Measurements from ENCODE around the gene MDP1. TPM values are rescaled to one million over a fixed set of nuclear protein-coding genes. Genes with fewer than 3 reads are reported as not detected.
A peak's percentile ranks its signal among the peaks of the same experiment; 100 is the strongest.

MDP1 gene
- total and polyA plus RNA-seq, 2 experiments from 2014 or later = 9.8 to 31.1 TPM

GRCh38 chr14:24171422-24172260 is 44.2 kb downstream of the MDP1 start, which contains the start of gene REC8:
REC8 (plus strand) TSS chr14:24172080; CDS start chr14:24172553, 473 bp downstream.
- TF ChIP-seq ZNF331 (CRISPR knock-in tag; IDR thresholded peaks at IDR 0.05; ENCODE audit: low read depth) (no peak), ETS1 (IDR thresholded peaks at IDR 0.05) (peak; percentile 10; the same call in 1 of the 2 replicates), POLR2AphosphoS5 (IDR thresholded peaks at IDR 0.05; ENCODE audit: low read depth) (peak; percentile 49; the same call in 1 of the 2 replicates)
- H3K36me3 Mint-ChIP-seq (ENCODE audit: low read depth) = peaks cover 11% of the 10 kb centered on the region; the same call in 2 of the 3 replicates
- DNase-seq (ENCODE audit: low spot score) (peak; percentile 100), ATAC-seq (peak; percentile 92)
- Histone ChIP-seq H3K79me2 (replicated peaks; ENCODE audit: insufficient read depth) (no peaks in the 10 kb centered on the region), H4K20me1 (replicated peaks; ENCODE audit: insufficient read depth) (no peaks in the 10 kb centered on the region; the same call in 1 of the 2 replicates), H3F3A (replicated peaks; ENCODE audit: low read depth) (peaks cover 7% of the 10 kb centered on the region; the same call in 1 of the 2 replicates), H2AFZ (peak within 1 kb of the TSS; percentile 99), H3K36me3 (ENCODE audit: insufficient read depth) (no peaks in the 10 kb centered on the region), H3K4me3 (peak within 1 kb of the TSS; percentile 81), H3K27ac (ENCODE audit: low read depth) (peak within 1 kb of the TSS; percentile 43; the same call in 1 of the 2 replicates), H3K4me2 (peak within 1 kb of the TSS; percentile 100), H3K9me2 (ENCODE audit: insufficient read depth) (no peaks in the 10 kb centered on the region), H3K4me1 (ENCODE audit: insufficient read depth) (0 out of 2 replicates have a peak, but pooled peaks cover 3% of the 10 kb centered on the region), H3K27me3 (ENCODE audit: insufficient read depth) (no peaks in the 10 kb centered on the region)
- H3K27me3 Mint-ChIP-seq (ENCODE audit: insufficient read depth, low read depth, poor library complexity) = peaks cover 19% of the 10 kb centered on the region
- H3K9me3 Mint-ChIP-seq = no peaks in the 10 kb centered on the region
- peak within 1 kb of the TSS; percentile 82 for H3K27ac Mint-ChIP-seq
- peak within 1 kb of the TSS; percentile 87 for H3K4me3 Mint-ChIP-seq
- H3K4me1 Mint-ChIP-seq = peaks cover 4% of the 10 kb centered on the region; the same call in 1 of the 3 replicates

- no peaks in the 10 kb centered on the region for H4K20me1 ChIP-seq (replicated peaks; ENCODE audit: insufficient read depth)
- H3K4me2 ChIP-seq = no peak overlapping the region
- no peak for TF ChIP-seq POLR2AphosphoS5 (IDR thresholded peaks at IDR 0.05; ENCODE audit: low read depth)
- H3K4me3 Mint-ChIP-seq = no peak overlapping the region
- no peak overlapping the region for H3K27ac ChIP-seq (ENCODE audit: low read depth)
- no peak for ATAC-seq
- no peak overlapping the region for H3K27ac Mint-ChIP-seq
- H3K9me3 Mint-ChIP-seq = no peaks in the 10 kb centered on the region
- no peak for DNase-seq (ENCODE audit: low spot score)
- H3K79me2 ChIP-seq (replicated peaks; ENCODE audit: insufficient read depth) = no peaks in the 10 kb centered on the region
- no peak overlapping the region for H3K4me3 ChIP-seq
- peaks cover 6% of the 10 kb centered on the region; the same call in 1 of the 2 replicates for H3F3A ChIP-seq (replicated peaks; ENCODE audit: low read depth)
- H3K27me3 ChIP-seq (ENCODE audit: insufficient read depth) = no peaks in the 10 kb centered on the region
- peaks cover 22% of the 10 kb centered on the region; the same call in 2 of the 3 replicates for H3K36me3 Mint-ChIP-seq (ENCODE audit: low read depth)
- H2AFZ ChIP-seq = no peak overlapping the region
- no peaks in the 10 kb centered on the region for H3K9me2 ChIP-seq (ENCODE audit: insufficient read depth)
- peaks cover 2% of the 10 kb centered on the region; the same call in 1 of the 3 replicates for H3K4me1 Mint-ChIP-seq
- peaks cover 12% of the 10 kb centered on the region for H3K27me3 Mint-ChIP-seq (ENCODE audit: insufficient read depth, low read depth, poor library complexity)
- 0 out of 2 replicates have a peak, but pooled peaks cover 2% of the 10 kb centered on the region for H3K4me1 ChIP-seq (ENCODE audit: insufficient read depth)
- H3K36me3 ChIP-seq (ENCODE audit: insufficient read depth) = no peaks in the 10 kb centered on the region
These were observed 48.3 kb downstream of the MDP1 start for GRCh38 chr14:24167469-24168114.

- H3F3A ChIP-seq (replicated peaks; ENCODE audit: low read depth) = 0 out of 2 replicates have a peak, but pooled peaks cover 5% of the 10 kb centered on the region
- Mint-ChIP-seq H3K9me3 (no peaks in the 10 kb centered on the region), H3K4me3 (no peak overlapping the region), H3K27ac (no peak overlapping the region), H3K27me3 (ENCODE audit: insufficient read depth, low read depth, poor library complexity) (peaks cover 4% of the 10 kb centered on the region), H3K4me1 (peaks cover 9% of the 10 kb centered on the region), H3K36me3 (ENCODE audit: low read depth) (peaks cover 26% of the 10 kb centered on the region)
- H3K79me2 ChIP-seq (replicated peaks; ENCODE audit: insufficient read depth) = no peaks in the 10 kb centered on the region
- no peaks in the 10 kb centered on the region for H3K27me3 ChIP-seq (ENCODE audit: insufficient read depth)
- ATAC-seq (no peak), DNase-seq (ENCODE audit: low spot score) (no peak)
- no peak overlapping the region for H3K4me2 ChIP-seq
- H3K4me3 ChIP-seq = no peak overlapping the region
- no peaks in the 10 kb centered on the region for H4K20me1 ChIP-seq (replicated peaks; ENCODE audit: insufficient read depth)
- peaks cover 8% of the 10 kb centered on the region for H3K4me1 ChIP-seq (ENCODE audit: insufficient read depth)
- no peak overlapping the region for H3K27ac ChIP-seq (ENCODE audit: low read depth)
- H3K9me2 ChIP-seq (ENCODE audit: insufficient read depth) = no peaks in the 10 kb centered on the region
- no peaks in the 10 kb centered on the region for H3K36me3 ChIP-seq (ENCODE audit: insufficient read depth)
- no peak overlapping the region for H2AFZ ChIP-seq
- TF ChIP-seq NANOG (IDR thresholded peaks at IDR 0.05; ENCODE audit: borderline replicate concordance) (no peak), ZNF331 (CRISPR knock-in tag; IDR thresholded peaks at IDR 0.05; ENCODE audit: low read depth) (no peak), ZNF114 (CRISPR knock-in tag; IDR thresholded peaks at IDR 0.05) (no peak), EZH2phosphoT487 (IDR thresholded peaks at IDR 0.05; ENCODE audit: unreplicated experiment) (no peak), CREB1 (CRISPR knock-in tag; IDR thresholded peaks at IDR 0.05; ENCODE audit: low read depth) (no peak), POLR2AphosphoS5 (IDR thresholded peaks at IDR 0.05; ENCODE audit: low read depth) (no peak), EZH2 (IDR thresholded peaks at IDR 0.05; ENCODE audit: low read depth, unreplicated experiment) (no peak), REST (IDR thresholded peaks at IDR 0.05; ENCODE audit: unreplicated experiment) (no peak), STAT1 (IDR thresholded peaks at IDR 0.05; ENCODE audit: unreplicated experiment) (no peak), JUNB (IDR thresholded peaks at IDR 0.05; ENCODE audit: unreplicated experiment) (no peak)
These were observed 50.1 kb downstream of the MDP1 start for GRCh38 chr14:24165785-24166184.
